GM21786 (cell line): ENCODE results near the gene ADCY7.
A peak's percentile ranks its signal among the peaks of the same experiment; 100 is the strongest.

ENCODE experiments used
- ATAC-seq: cut with Tn5 transposase; IDR thresholded peaks from one replicate; pipeline ENCODE4 v1.9.1; 2021; ENCODE audit not compliant: unreplicated experiment

Gene ADCY7

GRCh38 chr16:50310308-50311133, 44.2 kb downstream of the ADCY7 start:
- ATAC-seq: no peak

- ATAC-seq: no peak
Observed at GRCh38 chr16:50311134-50311528, 44.8 kb downstream of the ADCY7 start.

- no peak for ATAC-seq
Observed at GRCh38 chr16:50311891-50312501, 45.6 kb downstream of the ADCY7 start.

- ATAC-seq: no peak
Observed at GRCh38 chr16:50313596-50314478, 47.5 kb downstream of the ADCY7 start.

GRCh38 chr16:50314665-50315064, 48.3 kb downstream of the ADCY7 start:
- no peak for ATAC-seq

- no peak for ATAC-seq
Observed at GRCh38 chr16:50315346-50315997, 49.1 kb downstream of the ADCY7 start.

GRCh38 chr16:50316102-50316847, 49.9 kb downstream of the ADCY7 start:
- no peak for ATAC-seq

- no peak for ATAC-seq
Observed at GRCh38 chr16:50316848-50317630, 50.7 kb downstream of the ADCY7 start.

GRCh38 chr16:50318796-50319578, 52.6 kb downstream of the ADCY7 start:
- ATAC-seq: no peak

- ATAC-seq: no peak
Observed at GRCh38 chr16:50320310-50320709, 54.0 kb downstream of the ADCY7 start.

- no peak for ATAC-seq
Observed at GRCh38 chr16:50322333-50322732, 56.0 kb downstream of the ADCY7 start.

GRCh38 chr16:50323335-50324011, 57.1 kb downstream of the ADCY7 start:
- no peak for ATAC-seq

- no peak for ATAC-seq
Observed at GRCh38 chr16:50324345-50324744, 58.0 kb downstream of the ADCY7 start.

- ATAC-seq: no peak
Observed at GRCh38 chr16:50326264-50326663, 59.9 kb downstream of the ADCY7 start.

- ATAC-seq: peak; percentile 75
Observed at GRCh38 chr16:50326835-50327465, 60.6 kb downstream of the ADCY7 start.

- ATAC-seq: no peak
Observed at GRCh38 chr16:50329446-50330189, 63.3 kb downstream of the ADCY7 start.

GRCh38 chr16:50331570-50331969, 65.2 kb downstream of the ADCY7 start:
- no peak for ATAC-seq
